ENCODE data around the gene MB21D2. TPM values are rescaled to one million over a fixed set of nuclear protein-coding genes. Genes with fewer than 3 reads are reported as not detected.

The MB21D2 gene
- total and polyA plus RNA-seq, 2 of the 8 experiments (the other 6 are each of a cell fraction or from before 2014, with no cell fraction given) = 10.0 to 21.0 TPM

GRCh38 chr3:192862408-192863090, 55.1 kb downstream of the MB21D2 start:
- Histone ChIP-seq H3K36me3 (ENCODE audit: control insufficient read depth in 2 of 4, insufficient read depth in 4 of 4, low read length in 3 of 4) (no peaks in the 10 kb centered on the region; a peak in 1 of 8 replicates), H4K8ac (ENCODE audit: extremely low read depth, insufficient read depth, low read length) (no peak overlapping the region), H3K4me3 (ENCODE audit: extremely low read depth in 1 of 4, insufficient read depth in 2 of 4, low read depth in 3 of 4, low read length in 4 of 4) (no peak overlapping the region), H3K18ac (ENCODE audit: extremely low read depth, low read length) (no peak overlapping the region), H2BK20ac (ENCODE audit: low read length) (no peak overlapping the region), H2BK12ac (ENCODE audit: low read depth, low read length) (no peak overlapping the region), H3K23ac (ENCODE audit: insufficient read length) (no peak overlapping the region), H3K9me3 (ENCODE audit: insufficient read depth in 2 of 2, low read depth in 1 of 2, low read length in 1 of 2) (no peaks in the 10 kb centered on the region), H3K23me2 (ENCODE audit: low read depth, low read length) (no peaks in the 10 kb centered on the region), H3K79me1 (ENCODE audit: low read depth, low read length) (peaks cover 19% of the 10 kb centered on the region), H3K9ac (replicated peaks in 1 of 4; ENCODE audit: extremely low read depth in 1 of 4, low read depth in 3 of 4, low read length in 3 of 4) (no peak overlapping the region), H4K5ac (ENCODE audit: insufficient read length, low read depth, low read length) (no peak overlapping the region), H4K91ac (replicated peaks; ENCODE audit: insufficient read length, low read length) (no peak overlapping the region), H3K79me2 (ENCODE audit: control insufficient read depth in 1 of 2, insufficient read depth in 2 of 2, low read length in 2 of 2) (peaks cover 6 to 89% of the 10 kb centered on the region in 2 experiments; a peak in 3 of 4 replicates), H3K27ac (ENCODE audit: low read depth, low read length) (no peak overlapping the region), H3K4me1 (replicated peaks in 1 of 4; ENCODE audit: control insufficient read depth in 3 of 4, insufficient read depth in 4 of 4, low read length in 3 of 4) (peaks cover 2 to 13% (median 8%) of the 10 kb centered on the region in 4 experiments; a peak in 6 of 7 replicates), H3K4ac (replicated peaks; ENCODE audit: insufficient read length, low read depth, low read length) (no peak overlapping the region), H2AK5ac (ENCODE audit: low read depth, low read length) (no peak overlapping the region), H2BK15ac (ENCODE audit: low read length) (no peak overlapping the region), H3K56ac (replicated peaks; ENCODE audit: insufficient read length, low read depth, low read length) (no peak overlapping the region), H4K20me1 (replicated peaks in 1 of 2; ENCODE audit: control insufficient read depth in 1 of 2, insufficient read depth in 2 of 2, low read length in 2 of 2) (peaks cover 0 to 2% of the 10 kb centered on the region in 2 experiments), H2BK5ac (ENCODE audit: low read depth, low read length) (no peak overlapping the region), H3K4me2 (ENCODE audit: insufficient read depth in 1 of 2, low read depth in 2 of 2, low read length in 2 of 2) (no peak overlapping the region), H3K14ac (ENCODE audit: insufficient read length) (no peak overlapping the region), H2AFZ (ENCODE audit: low read length) (no peak overlapping the region), H2BK120ac (replicated peaks; ENCODE audit: low read depth, low read length) (no peak overlapping the region), H3K27me3 (replicated peaks in 1 of 4; ENCODE audit: control insufficient read depth in 3 of 4, extremely low read depth in 1 of 4, insufficient read depth in 3 of 4, low read length in 3 of 4) (no peaks in the 10 kb centered on the region)
- 95% methylated on average over 7 of the region's 7 CpGs; no CpG with 5 or more reads in 1 of the 2 experiments for WGBS, 2 experiments (ENCODE audit: extremely low coverage in 1 of 2, insufficient coverage in 1 of 2, insufficient read length in 1 of 2, insufficient replicate concordance in 2 of 2, low coverage in 1 of 2, low lambda C conversion rate in 2 of 2, missing lambda C conversion rate in 1 of 2)
- ChIA-PET POLR2A (ENCODE audit: partially characterized antibody) (interaction anchor here (2.3 kb wide), 1 partner anchor 8 kb away, joined by 6 read pairs; no protein-coding TSS in a partner anchor), CTCF (ENCODE audit: partially characterized antibody) (interaction anchor here (1.9 kb wide), 1 partner anchor 10 kb away, joined by 5 read pairs; no protein-coding TSS in a partner anchor)
- TF ChIP-seq TEAD4 (IDR thresholded peaks at IDR 0.05; ENCODE audit: low read depth, low read length) = no peak
- TF ChIP-seq SIRT6 (IDR thresholded peaks at IDR 0.05; ENCODE audit: low read length) = no peak
- TF ChIP-seq BCL11A (IDR thresholded peaks at IDR 0.05; ENCODE audit: low read depth in 2 of 2, low read length in 2 of 2) = no peak
- TF ChIP-seq BACH1 (IDR thresholded peaks at IDR 0.05; ENCODE audit: low read length) = no peak
- TF ChIP-seq SP2 (IDR thresholded peaks at IDR 0.05; ENCODE audit: low read length) = no peak
- TF ChIP-seq ATF3 (IDR thresholded peaks at IDR 0.05; ENCODE audit: insufficient read depth, low read depth, low read length) = no peak
- TF ChIP-seq CBX8 (IDR thresholded peaks at IDR 0.05; ENCODE audit: borderline replicate concordance, low read depth, low read length) = no peak
- TF ChIP-seq EGR1 (IDR thresholded peaks at IDR 0.05; ENCODE audit: borderline replicate concordance, low read depth, low read length) = no peak
- TF ChIP-seq RBBP5 (IDR thresholded peaks at IDR 0.05; ENCODE audit: borderline replicate concordance, low read depth, low read length) = no peak
- DNase-seq (ENCODE audit: low read depth in 1 of 2, low spot score in 2 of 2) (no peak), FAIRE-seq (no peak)

All from H1 (cell line).